GM19452 (cell line): ENCODE measurements around the gene TM4SF4.
"Not testable (repeated sequence)": the region's sequence is repeated elsewhere in the genome, so short reads cannot be mapped to it uniquely, and the experiment has no call there.

Experiments used
- ATAC-seq: cut with Tn5 transposase; IDR thresholded peaks from one replicate; pipeline ENCODE4 v1.9.1; 2021; ENCODE audit not compliant: unreplicated experiment

Gene TM4SF4, protein sequence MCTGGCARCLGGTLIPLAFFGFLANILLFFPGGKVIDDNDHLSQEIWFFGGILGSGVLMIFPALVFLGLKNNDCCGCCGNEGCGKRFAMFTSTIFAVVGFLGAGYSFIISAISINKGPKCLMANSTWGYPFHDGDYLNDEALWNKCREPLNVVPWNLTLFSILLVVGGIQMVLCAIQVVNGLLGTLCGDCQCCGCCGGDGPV

DNA sequence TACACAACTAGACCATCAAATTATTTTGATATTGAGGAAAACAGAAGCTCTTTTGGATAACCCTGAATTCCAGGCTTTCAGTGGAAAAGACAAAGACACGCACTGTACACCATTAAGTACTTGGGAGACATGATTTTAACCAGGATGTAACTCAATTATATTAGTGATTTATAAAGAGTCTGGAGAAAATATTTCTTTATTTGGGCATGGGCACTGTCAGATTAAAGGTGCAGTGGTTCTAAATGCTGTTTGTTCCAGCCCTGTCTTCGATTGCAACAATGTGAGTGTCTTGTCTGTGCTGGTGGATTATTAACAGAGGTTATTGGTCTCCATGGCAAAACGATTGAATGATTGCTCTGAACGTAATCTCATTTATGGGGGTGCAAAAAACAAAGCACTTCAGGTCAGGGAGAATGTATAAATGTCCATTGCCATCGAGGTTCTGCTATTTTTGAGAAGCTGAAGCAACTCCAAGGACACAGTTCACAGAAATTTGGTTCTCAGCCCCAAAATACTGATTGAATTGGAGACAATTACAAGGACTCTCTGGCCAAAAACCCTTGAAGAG lies at the start of gene TM4SF4:
TSS of gene TM4SF4 (plus strand) at position 448 of the 568 bp plus-strand sequence. CDS start 181 bp downstream, outside the sequence.
- no peak for ATAC-seq

DNA sequence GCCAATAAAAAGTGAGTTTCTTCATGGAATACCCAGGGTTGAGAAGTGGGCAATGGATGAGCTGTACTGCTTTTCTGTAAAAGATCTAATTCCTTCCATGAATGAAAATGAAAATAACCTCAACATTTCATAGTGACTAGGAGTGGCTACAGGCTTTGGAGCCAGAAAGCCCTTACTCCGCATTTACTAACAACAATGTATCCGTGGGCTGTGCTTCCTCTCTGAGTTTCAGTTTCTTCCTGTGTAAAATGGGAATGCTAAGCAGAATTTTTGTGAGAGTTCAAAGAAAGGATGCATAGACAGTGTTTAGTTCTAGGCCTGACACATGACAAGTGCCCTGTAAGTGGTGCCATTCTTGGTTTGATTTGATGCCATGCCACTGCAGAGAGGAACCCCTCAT lies 49.6 kb upstream of the TM4SF4 start:
- no peak for ATAC-seq

DNA sequence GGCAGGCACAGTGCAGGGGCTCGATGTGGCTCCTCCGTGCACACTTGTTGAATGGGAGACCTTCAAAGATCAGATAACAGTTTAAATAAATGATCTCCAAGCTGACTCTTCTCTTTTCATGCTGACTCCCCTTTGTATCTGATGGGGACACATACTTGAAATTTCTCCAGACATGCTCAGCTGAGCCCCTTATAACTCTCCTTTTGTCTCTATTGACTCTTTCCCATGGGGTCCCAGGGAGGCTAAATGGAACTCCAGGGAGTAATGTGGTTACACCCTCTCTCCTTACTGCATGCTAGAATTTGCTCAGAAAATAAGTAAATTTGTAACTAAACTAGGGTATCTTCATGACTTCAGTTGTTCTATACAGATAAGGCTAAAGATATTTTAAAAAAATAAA lies 48.2 kb upstream of the TM4SF4 start:
- no peak for ATAC-seq

DNA sequence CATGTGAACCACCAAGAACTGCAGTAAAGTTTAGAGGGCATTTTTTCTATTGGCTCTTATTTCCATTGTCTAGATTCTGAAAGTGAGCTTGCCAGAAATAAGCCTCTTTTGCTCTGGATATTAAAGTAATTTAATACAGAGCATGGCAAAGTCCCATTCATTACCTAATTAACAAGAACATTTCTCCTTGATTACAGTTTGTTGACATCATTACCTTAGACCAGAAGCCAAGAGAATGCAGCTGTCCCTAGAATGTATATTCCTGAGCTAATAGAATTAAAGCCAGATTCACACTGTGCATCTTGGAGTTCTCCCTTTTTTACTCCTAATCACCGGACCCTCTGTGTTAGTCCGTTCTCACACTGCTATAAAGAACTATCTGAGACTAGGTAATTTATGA lies 46.4 kb upstream of the TM4SF4 start:
- ATAC-seq = no peak

DNA sequence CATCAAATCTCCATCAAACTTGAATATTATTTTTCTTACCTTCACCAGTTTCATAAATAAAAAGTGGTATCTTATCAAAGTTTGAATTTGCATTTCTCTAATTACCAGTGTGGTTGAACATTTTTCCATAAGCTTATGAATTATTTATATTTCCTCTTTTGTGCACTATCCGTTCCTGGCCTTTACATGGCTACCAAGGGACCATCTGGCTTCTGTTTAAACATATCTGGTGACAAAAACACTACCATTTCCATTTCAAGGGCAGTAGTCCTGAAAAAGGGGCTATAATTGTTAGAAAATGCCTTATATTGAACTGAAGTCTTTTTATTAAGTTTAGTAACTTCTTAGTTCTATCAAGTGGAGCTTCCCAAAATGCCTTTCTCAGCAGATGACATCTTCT lies 44.3 kb upstream of the TM4SF4 start:
- ATAC-seq = no peak

DNA sequence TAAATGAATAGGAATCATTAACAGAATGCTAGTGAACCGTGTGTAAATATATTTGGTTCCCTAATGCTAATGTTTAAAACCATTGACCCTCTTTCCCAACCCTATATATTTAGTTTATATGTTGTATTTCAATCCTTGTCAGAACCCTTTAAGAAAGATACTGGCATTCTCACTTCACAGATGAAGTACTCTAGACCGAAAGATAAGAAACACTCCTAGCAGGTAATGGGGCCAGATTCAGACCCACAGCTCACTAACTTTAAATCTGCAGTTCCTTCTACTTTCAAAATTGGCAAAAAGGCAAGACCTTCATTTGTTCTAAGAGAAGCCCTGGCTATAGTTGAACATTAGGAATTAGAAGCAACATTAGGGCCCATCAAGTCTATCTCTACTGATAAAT lies 42.3 kb upstream of the TM4SF4 start:
- no peak for ATAC-seq

DNA sequence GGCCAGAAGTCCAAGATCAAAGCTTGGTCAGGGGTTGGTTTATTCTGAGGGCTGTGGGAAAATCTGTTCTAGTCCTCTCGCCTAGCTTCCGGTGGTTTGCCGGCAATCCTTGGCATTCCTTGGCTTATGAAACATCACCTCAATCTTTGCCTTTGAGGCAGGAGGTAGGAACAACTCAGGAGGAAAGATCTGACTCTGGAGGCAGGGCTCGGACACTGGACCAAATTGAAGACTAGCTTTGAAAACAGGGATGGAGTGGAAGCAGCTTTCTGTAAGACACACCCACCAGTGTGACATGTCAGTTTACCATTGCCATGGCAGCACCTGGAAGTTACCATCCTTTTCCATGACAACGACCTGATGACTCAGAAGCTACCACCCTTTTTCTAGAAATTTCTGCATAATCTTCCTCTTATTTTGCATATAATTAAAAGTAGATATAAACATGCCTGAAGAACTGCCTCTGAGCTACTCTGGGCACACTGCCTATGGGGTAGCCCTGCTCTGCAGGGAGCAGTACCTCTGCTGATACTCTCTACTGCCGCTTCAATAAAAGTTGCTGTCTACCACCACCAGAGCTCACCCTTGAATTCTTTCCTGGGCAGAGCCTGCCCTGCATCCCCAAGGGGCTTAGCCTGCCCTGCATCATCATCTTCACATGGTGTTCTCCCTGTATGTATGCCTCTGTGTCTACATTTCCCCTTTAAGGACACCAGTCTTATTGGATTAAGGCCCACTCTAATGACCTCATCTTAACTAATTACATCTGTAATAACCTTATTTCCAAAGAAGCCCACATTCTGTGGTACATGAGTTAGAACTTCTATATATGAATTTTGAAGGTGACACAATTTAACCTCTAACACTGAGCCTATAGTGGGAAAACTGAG lies 38.3 kb upstream of the TM4SF4 start:
- no peak for ATAC-seq

DNA sequence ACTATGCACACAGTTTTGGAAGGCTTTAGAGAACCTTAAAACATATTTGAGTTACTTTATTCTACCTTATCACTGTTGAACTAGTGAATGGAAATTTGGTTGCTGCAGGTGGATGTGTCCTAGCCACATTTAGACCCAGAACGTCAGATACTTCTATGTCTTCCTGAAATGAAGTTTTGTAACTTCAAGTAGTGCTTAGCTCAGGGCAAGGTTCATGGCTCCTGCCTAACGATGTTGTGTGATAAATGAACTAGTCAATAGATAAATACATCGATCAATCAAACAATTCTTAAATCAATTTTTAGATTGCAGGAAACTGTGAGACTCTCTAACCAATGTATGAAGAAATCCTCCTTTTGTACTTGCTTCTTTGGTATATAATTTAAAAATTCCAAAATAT lies 37.2 kb upstream of the TM4SF4 start:
- ATAC-seq = no peak

DNA sequence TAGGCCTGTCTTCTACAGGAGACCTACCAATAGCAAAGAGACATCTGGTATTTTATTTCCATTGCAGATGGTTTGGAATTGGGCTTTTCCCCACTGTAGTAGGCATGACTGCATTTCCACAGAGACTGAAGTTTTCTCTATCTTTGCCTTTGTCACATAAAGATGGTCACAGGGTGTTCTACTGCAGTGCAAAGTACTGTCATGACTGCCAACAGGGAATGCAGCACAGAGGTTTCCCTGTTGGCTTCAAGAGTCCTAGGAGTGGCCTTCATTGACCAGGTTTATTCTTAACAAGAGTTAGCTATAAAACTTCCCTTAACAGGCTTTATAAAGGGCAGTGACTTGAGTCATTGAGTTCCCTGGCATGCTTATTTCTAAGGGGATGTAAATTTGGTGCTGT lies 36.8 kb upstream of the TM4SF4 start:
- ATAC-seq = no peak

DNA sequence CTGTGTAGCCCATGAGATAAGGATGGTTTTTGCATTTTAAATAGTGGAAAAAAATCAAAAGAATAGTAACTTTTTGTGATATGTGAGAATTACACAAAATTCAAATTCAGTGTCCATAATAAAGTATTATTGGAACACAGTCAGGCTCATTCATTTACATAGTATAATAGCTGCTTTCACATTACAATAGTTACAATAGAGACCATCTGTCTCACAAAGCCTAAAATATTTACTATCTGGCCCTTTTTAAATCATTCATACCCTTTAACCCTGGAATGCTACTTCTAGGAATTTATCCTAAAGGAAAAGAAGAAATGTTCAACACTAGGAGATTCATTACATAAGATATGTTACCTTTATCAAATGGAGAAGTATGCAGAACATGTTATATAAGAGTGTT lies 35.5 kb upstream of the TM4SF4 start:
- no peak for ATAC-seq

DNA sequence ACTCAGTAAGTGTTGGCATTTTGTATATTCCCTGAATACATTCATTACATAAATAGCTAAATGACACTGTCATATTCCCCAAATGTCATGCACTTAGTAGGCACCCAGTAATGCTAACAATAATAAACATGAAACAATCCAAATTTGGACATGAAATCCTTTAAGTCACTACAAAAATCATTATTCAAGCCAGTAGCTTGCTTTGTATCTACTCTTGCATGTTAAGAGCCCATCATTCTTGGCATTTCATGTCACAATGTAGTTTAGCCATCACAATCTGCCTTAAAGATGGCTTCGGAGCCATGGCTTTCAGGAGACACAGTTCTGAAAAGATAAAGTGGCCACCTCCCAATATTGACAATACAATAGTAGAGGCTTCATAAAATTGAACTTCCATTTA lies 32.9 kb upstream of the TM4SF4 start:
- no peak for ATAC-seq

DNA sequence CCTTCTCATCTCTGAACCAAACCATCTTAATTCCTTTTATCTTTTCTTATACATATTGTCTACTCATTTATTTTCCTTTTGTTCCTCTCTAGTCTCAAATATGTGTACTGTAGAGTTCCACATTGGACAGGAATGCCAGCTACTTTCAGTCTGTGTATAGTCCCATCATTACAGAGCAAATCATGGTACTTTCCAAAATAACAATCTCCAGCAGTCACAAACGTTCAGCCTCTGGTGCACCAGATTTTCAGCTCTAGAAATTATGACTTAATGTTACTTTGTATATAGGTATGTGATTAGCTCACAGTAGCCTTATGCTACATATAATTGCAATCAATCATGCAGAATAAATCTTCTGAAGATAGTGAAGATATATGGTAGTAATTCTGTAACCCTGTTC lies 32.5 kb upstream of the TM4SF4 start:
- ATAC-seq = no peak

DNA sequence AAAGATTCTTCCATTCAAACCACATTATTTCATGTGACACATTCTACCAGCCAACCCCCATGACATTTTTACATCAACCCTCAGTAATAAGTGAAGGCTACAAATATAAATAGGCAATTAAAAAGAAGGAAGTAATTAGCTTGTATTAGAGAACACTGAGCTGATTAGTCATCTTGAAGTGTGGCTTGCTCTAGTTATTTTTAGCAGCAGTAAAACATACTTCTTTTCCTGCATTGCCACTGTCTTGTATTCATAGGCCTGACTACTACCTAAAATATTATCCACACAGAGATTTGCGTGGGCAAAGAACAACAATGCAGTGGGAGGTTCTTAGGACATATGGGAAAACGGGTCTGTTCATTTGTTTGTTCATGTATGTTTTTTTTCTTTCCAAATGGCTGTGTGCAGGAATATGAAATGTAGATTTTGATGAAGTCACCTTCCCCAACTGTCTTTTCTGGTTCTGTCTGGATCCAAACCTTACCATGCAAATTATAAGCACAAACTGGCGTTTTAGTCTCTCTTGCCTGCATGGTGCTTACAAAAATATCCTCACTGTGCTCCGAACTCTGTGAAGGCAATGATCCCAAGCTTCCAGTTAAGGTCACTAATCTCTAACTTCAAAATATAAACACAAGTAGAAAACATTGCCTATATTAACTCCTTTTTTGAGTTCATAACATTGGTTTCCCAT lies 31.5 kb upstream of the TM4SF4 start:
- ATAC-seq = no peak

DNA sequence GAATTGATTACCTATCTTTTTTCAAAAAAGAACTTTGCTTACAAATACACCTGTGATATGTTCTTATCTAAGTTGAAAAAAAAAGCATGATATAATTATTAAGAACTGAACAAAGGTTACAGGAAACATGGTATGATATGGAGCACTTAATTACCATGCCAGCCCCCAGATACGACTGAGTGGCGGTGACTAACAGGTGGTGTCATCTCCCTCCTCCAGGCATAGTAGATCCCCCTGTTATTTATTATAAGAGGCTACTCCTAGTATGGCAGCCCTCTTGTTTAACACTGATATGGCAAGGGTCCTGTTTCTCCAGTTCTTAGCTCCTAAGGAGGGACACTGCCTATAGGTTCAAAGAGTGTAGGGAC lies 31.0 kb upstream of the TM4SF4 start:
- ATAC-seq = no peak

DNA sequence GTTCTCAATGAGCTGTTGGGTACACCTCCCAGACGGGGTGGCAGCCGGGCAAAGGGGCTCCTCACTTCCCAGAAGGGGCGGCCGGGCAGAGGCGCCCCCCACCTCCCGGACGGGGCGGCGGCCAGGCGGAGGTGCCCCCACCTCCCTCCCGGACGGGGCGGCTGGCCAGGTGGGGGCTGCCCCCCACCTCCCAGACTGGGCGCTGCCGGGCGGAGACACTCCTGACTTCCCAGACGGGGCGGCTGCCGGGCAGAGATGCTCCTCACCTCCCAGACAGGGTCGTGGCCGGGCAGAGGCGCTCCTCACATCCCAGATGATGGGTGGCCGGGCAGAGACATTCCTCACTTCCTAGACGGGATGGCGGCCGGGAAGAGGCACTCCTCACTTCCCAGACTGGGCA lies 29.6 kb upstream of the TM4SF4 start:
- ATAC-seq = not testable (repeated sequence)

DNA sequence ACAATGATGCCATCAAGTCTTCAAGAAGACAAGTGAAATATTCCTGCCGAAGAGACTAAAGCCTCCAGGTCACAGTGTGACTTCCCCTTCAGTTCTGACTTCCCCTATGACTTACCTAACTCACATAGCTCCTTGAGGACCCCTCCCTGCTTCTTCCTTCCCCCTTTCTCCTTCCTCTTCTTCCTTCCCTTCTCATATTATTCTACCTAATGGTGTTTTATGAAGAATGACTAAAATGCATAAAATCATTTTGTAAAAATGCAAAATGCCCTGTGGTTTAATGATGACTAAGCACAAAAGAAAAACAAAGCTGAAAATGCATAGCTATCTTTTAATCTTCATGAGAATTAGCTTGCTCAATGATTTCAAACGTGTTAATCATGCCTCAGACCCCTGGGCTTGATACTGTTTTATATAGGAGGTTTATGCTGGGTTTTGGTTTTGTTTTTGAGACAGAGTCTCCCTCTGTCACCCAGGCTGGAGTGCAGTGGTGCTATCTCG lies 26.1 kb upstream of the TM4SF4 start:
- no peak for ATAC-seq

DNA sequence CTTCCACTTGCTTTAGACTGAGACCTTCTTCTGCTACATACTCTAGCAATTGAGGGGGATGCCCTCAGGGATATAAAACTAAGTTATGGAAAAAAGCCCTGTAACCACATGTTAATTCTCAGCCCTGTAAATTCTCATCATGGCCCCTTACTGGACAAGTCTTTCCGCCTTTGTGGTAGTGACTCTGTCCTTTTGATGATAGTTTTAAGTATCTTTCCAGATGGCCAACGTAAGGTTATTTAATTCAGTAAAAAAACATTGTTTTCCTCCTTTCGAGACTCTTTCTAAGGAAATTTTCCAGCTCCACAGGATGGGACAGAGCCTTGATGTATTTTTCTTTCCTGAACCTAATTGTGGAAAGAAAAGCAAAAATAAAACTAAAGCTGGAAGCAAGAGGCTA lies 25.3 kb upstream of the TM4SF4 start:
- ATAC-seq = no peak

DNA sequence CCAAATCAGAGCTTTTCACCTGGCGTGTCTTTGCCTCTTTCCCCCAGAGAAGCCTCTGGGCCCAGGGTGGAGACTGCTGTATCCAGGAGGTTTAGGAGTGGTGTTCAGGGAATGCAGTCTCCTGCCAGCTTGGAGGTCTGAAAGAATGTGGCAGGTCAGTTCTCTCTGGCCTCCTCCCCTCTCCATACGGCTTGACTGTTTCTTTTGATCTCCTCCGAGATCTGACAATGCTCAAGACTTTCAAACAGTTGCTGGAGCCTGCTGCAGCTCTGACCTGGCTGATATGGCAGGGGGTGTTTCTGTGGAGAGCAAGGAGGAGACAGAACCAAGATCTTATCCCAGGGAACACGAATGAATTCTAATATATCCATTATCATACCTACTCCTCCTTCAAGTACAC lies 24.7 kb upstream of the TM4SF4 start:
- no peak for ATAC-seq

DNA sequence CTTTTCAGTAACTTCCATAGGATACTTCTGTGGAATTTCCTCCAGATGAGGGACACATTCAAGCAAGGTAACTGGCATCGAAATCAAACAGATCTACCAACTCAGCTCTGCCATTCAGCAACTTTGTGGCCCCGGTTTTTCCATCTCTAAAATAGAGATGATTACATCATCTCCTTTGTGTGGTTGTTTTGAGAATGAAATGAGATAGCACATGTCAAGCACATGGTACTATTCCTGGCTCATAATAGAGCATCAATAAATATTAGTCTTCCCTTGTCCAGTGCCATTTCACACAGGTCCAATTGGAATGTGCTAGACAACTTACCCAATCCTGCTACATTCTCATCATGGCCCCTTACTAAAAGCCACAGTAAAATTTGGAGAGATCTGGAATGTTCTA lies 24.2 kb upstream of the TM4SF4 start:
- no peak for ATAC-seq

DNA sequence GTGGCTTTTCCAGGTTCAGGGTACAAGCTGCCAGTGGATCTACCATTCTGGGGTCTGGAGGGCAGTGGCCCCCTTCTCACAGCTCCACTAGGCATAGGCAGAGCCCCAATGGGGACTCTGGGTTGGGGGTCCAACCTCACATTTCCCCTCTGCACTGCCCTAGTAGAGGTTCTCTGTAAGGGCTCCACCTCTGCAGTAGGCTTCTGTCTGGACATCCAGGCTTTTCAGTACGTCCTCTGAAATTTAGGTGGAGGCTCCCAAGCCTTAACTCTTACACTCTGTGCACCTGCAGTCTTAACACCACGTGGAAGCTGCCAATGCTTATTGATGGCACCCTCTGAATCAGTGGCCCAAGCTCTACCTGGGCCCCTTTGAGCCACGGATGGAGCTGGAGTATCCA lies 22.5 kb upstream of the TM4SF4 start:
- no peak for ATAC-seq

DNA sequence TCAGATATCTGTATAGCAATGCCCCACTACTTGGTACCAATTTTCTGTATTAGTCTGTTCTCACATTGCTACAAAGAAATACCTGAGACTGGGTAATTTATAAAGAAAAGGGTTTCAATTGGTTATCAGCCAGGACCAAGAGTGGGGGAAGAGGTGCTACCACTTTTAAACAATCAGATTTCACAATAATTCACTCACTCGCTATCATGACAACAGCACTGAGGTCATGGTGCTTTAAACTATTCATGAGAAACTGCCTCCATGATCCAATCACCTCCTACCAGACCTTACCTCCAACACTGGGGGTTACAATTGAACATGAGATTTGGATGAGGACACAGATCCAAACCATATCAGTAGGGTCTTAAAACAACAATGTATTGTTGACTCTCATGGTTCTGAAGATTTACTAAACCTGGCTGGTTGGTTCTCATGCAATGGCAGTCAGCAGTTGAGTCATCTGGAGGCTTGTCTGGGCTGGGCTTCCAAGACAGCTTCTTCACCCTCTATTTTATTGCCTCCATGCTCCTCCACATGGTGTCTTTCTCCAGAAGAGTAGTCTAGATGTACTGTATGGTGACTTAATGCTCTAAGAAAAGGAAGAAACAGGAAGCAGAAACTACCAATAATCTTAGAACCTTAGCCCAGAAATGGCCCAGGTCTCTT lies 21.2 kb upstream of the TM4SF4 start:
- no peak for ATAC-seq
